HG02885 (cell line): ENCODE results near the gene HDAC8.
"Not testable (repeated sequence)": the region's sequence is repeated elsewhere in the genome, so short reads cannot be mapped to it uniquely, and the experiment has no call there.

ENCODE experiments used
- ATAC-seq: cut with Tn5 transposase; IDR thresholded peaks from one replicate; pipeline ENCODE4 v1.9.1; 2021; ENCODE audit warnings: mild to moderate bottlenecking; ENCODE audit not compliant: unreplicated experiment, poor library complexity

Gene HDAC8

GRCh38 chrX:72572248-72573157, at the start of gene HDAC8:
HDAC8 (minus strand) TSS chrX:72572843; CDS start chrX:72572761, 82 bp downstream.
- ATAC-seq, result peak; percentile 99

GRCh38 chrX:72621625-72622485, 49.2 kb upstream of the HDAC8 start:
- peak; percentile 84 for ATAC-seq

DNA sequence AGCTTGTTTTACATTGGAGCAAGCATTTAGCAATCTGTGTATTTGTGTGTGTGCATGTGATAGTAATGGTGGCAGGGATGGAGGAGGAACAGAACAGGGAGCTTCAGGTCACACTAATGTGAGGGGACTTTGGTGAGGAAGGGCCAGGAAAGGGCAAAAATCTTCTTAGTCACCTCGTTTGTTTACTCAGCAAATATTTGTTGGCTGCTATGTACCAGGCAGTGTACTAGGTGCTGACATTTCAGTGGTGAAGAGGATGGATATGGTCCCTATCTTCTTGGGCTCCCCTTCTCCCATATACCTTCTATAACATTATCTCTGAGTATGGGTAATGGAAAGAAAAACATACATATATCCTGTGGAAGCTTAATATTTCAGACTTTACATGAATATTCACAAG, 48.5 kb upstream of the HDAC8 start:
- no peak for ATAC-seq

DNA sequence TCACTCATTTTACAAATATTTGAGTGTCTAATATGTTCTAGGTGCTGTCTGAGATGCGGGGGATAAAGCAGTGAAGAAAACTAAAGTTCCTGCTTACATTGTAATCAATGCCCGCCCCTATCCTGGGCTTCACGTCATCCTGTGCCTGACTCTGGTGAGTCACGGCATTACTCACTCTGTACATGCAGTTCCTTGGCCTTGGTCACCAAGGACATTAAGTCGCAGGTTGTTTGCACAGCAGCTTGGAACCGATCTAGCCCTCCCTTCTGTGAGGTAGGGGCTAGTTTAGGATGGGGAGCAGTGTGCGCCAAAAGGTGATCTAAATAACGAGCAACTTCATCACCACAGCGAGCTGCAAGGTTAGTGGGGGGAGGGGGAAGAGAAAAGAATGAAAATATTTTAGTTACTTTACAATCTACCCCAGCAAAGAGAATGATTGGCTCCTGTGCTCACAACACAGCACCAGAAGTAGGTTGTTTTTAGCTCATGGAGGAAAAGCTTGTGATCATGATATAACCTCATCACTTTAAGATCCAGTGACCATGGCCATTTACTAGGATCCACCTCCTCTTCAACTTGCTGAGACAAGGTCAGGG, 48.0 kb upstream of the HDAC8 start:
- no peak for ATAC-seq

DNA sequence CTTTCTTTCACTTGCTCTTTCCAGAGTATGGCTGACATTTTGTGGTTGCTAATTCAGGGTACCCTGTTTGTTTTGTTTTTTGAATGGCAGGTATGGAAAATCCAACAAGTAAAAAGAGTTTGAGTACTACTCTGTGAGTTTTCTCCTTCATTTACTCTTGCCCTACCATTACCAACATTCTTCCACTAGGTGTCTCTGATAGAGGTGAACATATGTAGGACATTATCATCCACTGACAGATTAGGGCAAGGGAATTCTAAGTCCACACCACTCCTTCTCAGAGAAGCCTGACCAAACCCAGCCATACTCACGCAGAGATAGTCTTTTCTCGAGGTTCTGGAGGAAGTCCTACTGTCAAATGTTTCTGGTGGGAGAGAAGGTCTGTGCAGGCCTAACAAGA, 36.7 kb upstream of the HDAC8 start:
- no peak for ATAC-seq

- no peak for ATAC-seq
Measured at GRCh38 chrX:72604705-72605104, 32.1 kb upstream of the HDAC8 start.

GRCh38 chrX:72604112-72604511, 31.5 kb upstream of the HDAC8 start:
- ATAC-seq, result no peak

DNA sequence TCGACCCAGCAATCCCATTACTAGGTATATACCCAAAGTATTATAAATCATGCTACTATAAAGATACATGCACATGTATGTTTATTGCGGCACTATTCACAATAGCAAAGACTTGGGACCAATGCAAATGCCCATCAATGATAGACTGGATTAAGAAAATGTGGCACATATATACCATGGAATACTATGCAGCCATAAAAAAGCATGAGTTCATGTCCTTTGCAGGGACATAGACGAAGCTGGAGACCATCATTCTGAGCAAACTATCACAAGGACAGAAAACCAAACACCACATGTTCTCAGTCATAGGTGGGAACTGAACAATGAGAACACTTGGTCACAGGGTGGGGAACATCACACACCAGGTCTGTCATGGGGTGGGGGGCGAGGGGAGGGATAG, 18.4 kb upstream of the HDAC8 start:
- ATAC-seq, result not testable (repeated sequence)

- ATAC-seq, result no peak
Measured at GRCh38 chrX:72584163-72584562, 11.5 kb upstream of the HDAC8 start.

GRCh38 chrX:72576141-72576894, 3.7 kb upstream of the HDAC8 start:
- ATAC-seq, result no peak

- ATAC-seq, result peak; percentile 29
Measured at GRCh38 chrX:72573158-72573511, 492 bp upstream of the HDAC8 start.

- ATAC-seq, result no peak
Measured at GRCh38 chrX:72569786-72570185, 2.9 kb downstream of the HDAC8 start.

DNA sequence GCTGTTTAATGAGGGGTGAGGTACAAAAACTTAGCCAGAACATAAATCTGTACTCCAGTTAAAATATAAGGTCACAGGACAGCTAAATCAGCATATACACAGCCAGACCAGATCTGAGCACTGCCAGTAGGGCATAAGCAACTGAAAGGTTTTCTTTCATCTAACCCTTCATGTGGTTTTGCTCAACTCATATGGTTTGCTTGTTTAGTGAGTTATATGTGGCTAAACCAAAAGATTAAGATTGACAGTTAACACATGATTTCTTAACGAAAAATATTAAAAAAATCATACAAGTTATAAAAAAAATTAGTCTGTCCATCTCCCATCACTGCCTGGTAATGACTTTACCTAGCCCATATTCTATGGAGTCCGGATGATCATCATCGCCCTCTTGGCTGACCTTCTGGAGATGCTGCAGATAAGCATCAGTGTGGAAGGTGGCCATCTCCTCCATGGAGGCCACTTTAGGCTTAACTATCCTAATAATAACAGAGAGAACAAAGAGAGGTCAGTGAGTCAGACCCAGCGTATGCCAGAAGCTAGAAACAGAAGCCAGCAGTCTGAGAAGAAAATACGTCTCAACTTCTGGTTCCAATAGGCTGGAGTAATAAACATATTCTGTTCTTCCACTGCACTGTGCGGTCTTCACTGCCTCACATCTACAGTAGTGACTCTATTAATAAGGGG, 4.1 kb downstream of the HDAC8 start:
- ATAC-seq, result no peak

DNA sequence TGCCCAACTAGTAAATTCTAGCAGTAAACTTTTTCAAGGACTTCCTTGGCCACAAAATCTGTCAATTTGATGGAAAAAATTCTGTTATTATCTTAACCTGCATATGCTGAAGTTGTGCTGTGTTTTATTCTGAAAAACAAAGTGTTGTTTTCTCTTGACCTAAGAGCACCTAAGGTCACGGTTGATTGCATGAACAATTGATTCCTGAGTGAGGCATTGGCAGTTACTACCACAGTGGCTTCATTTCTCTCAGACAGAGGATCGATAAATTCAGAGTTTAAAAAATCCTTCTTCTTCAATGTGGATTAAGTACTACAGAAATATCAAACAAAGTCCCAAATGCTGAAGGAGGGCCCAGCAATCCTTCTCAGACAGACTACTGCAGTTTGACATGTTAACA, 6.2 kb downstream of the HDAC8 start:
- ATAC-seq, result no peak

DNA sequence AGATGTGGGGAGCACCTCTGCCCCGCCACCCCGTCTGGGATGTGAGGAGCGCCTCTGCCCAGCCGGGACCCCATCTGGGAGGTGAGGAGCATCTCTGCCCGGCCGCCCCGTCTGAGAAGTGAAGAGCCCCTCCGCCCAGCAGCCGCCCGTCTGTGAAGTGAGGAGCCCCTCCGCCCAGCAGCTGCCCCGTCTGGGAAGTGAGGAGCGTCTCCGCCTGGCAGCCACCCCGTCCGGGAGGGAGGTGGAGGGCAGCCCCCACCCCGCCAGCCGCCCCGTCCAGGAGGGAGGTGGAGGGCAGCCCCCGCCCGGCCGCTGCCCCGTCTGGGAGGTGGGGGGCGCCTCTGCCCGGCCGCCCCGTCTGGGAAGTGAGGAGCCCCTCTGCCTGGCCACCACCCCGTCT, 13.0 kb downstream of the HDAC8 start:
- not testable (repeated sequence) for ATAC-seq

GRCh38 chrX:72554448-72555140, 18.0 kb downstream of the HDAC8 start:
- no peak for ATAC-seq

- not testable (repeated sequence) for ATAC-seq
Measured at GRCh38 chrX:72552443-72552842, 20.2 kb downstream of the HDAC8 start.

DNA sequence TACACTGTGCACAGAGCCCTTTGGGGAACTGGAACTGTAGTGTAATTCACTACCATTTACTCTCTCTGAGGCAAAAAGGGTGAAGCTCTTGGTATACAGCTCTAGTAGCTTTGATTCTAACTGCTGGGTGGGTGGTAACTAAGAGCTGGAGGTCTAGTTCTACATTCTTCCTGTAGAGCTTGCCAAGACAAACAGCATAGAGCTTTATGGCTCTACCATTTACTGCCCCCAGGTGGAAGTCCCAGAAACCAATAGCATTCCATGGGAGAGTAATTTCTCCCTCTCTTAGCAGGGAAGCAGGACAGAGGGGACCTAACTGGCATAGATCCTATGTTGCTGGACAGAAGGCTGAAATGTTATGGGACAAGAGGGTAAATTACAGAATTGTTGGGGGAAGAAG, 26.7 kb downstream of the HDAC8 start:
- no peak for ATAC-seq

GRCh38 chrX:72540318-72540717, 32.3 kb downstream of the HDAC8 start:
- no peak for ATAC-seq
